Panc1 (cell line): ENCODE measurements around the gene SERPINI2.

ENCODE experiments used
- CTCF ChIP-seq: fragments of 450-650 bp; IDR thresholded peaks from 2 replicates; pipeline ENCODE4 v1.5.1; 2017; ENCODE audit warnings: mild to moderate bottlenecking
- POLR2AphosphoS5 ChIP-seq: IDR thresholded peaks from 2 replicates; pipeline ENCODE4 v1.6.1; 2012; ENCODE audit warnings: mild to moderate bottlenecking, low read depth, low read length, moderate library complexity

GRCh38 chr3:167397826-167398225, 76.0 kb downstream of the SERPINI2 start:
- TF ChIP-seq CTCF = no peak
- no peak for TF ChIP-seq POLR2AphosphoS5
